Liver (tissue), 9 donors: ENCODE measurements around the gene WWOX. TPM values are rescaled to one million over a fixed set of nuclear protein-coding genes. Genes with fewer than 3 reads are reported as not detected.

ENCODE experiments used
- DNase-seq: peaks from one replicate; pipeline ENCODE4 v3.0.0-alpha.2; 2017; ENCODE audit warnings: low spot score
- H3K27ac ChIP-seq, 2 donors: one replicate each; pipeline ENCODE4 v1.7.0; 2013; ENCODE audit warnings: inconsistent platforms in 2 of 2, low read length in 2 of 2, control low read depth in 1 of 2, low read depth in 1 of 2, mild to moderate bottlenecking in 1 of 2
- H3K27me3 ChIP-seq, 4 donors: one replicate each; pipeline versions ENCODE4 v1.6.1 to v1.7.0; 2013; ENCODE audit warnings: low read length in 3 of 4, inconsistent platforms in 1 of 4, mild to moderate bottlenecking in 1 of 4, moderate library complexity in 1 of 4; ENCODE audit not compliant: control insufficient read depth in 4 of 4, insufficient read depth in 4 of 4
- H3K36me3 ChIP-seq, 4 donors: one replicate each; pipeline versions ENCODE4 v1.6.1 to v1.7.0; 2013; ENCODE audit warnings: low read length in 3 of 4, mild to moderate bottlenecking in 3 of 4, low read depth in 1 of 4, moderate library complexity in 1 of 4; ENCODE audit not compliant: control insufficient read depth in 4 of 4, insufficient read depth in 3 of 4
- H3K4me1 ChIP-seq, 4 donors: one replicate each; pipeline versions ENCODE4 v1.6.1 to v1.7.0; 2013; ENCODE audit warnings: low read length in 3 of 4, mild to moderate bottlenecking in 3 of 4, moderate library complexity in 1 of 4; ENCODE audit not compliant: control insufficient read depth in 4 of 4, insufficient read depth in 4 of 4
- H3K4me3 ChIP-seq, 3 donors: one replicate each; pipeline versions ENCODE4 v1.6.1 to v1.7.0; 2013; ENCODE audit warnings: low read length in 3 of 3, control low read depth in 1 of 3, low read depth in 1 of 3, mild to moderate bottlenecking in 1 of 3
- H3K9ac ChIP-seq, 2 donors: one replicate each; pipeline ENCODE4 v1.7.0; 2013; ENCODE audit warnings: low read length in 2 of 2, mild to moderate bottlenecking in 2 of 2, moderate library complexity in 2 of 2, control low read depth in 1 of 2, low read depth in 1 of 2
- H3K9me3 ChIP-seq, 4 donors: one replicate each; pipeline versions ENCODE4 v1.6.1 to v1.7.0; 2013; ENCODE audit warnings: low read length in 3 of 4; ENCODE audit not compliant: control insufficient read depth in 4 of 4
- CTCF ChIP-seq: fragments of 150-350 bp; IDR thresholded peaks from 2 replicates; pipeline ENCODE4 v1.5.1; 2017; ENCODE audit warnings: improper control_type of control experiment, low read depth, low read length; ENCODE audit not compliant: missing input control
- EGR1 ChIP-seq, 2 donors: IDR thresholded peaks; 2 replicates each; pipeline ENCODE4 v1.6.1; 2016 to 2018; ENCODE audit warnings: antibody characterized with exemption in 2 of 2, low read depth in 2 of 2
- FOXA1 ChIP-seq: IDR thresholded peaks from 2 replicates; pipeline ENCODE4 v1.6.1; 2016; ENCODE audit warnings: antibody characterized with exemption
- FOXA2 ChIP-seq: IDR thresholded peaks from 2 replicates; pipeline ENCODE4 v1.6.1; 2016; ENCODE audit warnings: antibody characterized with exemption
- GABPA ChIP-seq, 2 donors: IDR thresholded peaks in 1 of 2; conservative IDR thresholded peaks in 1 of 2; 2 replicates each; pipeline ENCODE4 v1.6.1; 2016; ENCODE audit warnings: antibody characterized with exemption in 2 of 2, mild to moderate bottlenecking in 1 of 2, moderate library complexity in 1 of 2
- HNF4A ChIP-seq, 2 donors: conservative IDR thresholded peaks; 2 replicates each; pipeline ENCODE4 v1.6.1; 2016; ENCODE audit warnings: antibody characterized with exemption in 2 of 2, mild to moderate bottlenecking in 2 of 2
- HNF4G ChIP-seq: IDR thresholded peaks from 2 replicates; pipeline ENCODE4 v1.6.1; 2016; ENCODE audit warnings: antibody characterized with exemption
- JUND ChIP-seq, 2 donors: IDR thresholded peaks; 2 replicates each; pipeline ENCODE4 v1.6.1; 2016; ENCODE audit warnings: antibody characterized with exemption in 2 of 2
- MAX ChIP-seq: IDR thresholded peaks from 2 replicates; pipeline ENCODE4 v1.6.1; 2016; ENCODE audit warnings: antibody characterized with exemption
- NR2F2 ChIP-seq: IDR thresholded peaks from 2 replicates; pipeline ENCODE4 v1.6.1; 2016; ENCODE audit warnings: antibody characterized with exemption
- RAD21 ChIP-seq, 2 donors: IDR thresholded peaks; 2 replicates each; pipeline ENCODE4 v1.6.1; 2016; ENCODE audit warnings: antibody characterized with exemption in 2 of 2, mild to moderate bottlenecking in 2 of 2
- REST ChIP-seq: IDR thresholded peaks from 2 replicates; pipeline ENCODE4 v1.6.1; 2016; ENCODE audit warnings: antibody characterized with exemption, mild to moderate bottlenecking
- RXRA ChIP-seq, 2 donors: IDR thresholded peaks; 2 replicates each; pipeline ENCODE4 v1.6.1; 2017 to 2018; ENCODE audit warnings: antibody characterized with exemption in 2 of 2, mild to moderate bottlenecking in 1 of 2
- SP1 ChIP-seq: IDR thresholded peaks from 2 replicates; pipeline ENCODE4 v1.6.1; 2018; ENCODE audit warnings: antibody characterized with exemption, mild to moderate bottlenecking
- TAF1 ChIP-seq: conservative IDR thresholded peaks from 2 replicates; pipeline ENCODE4 v1.6.1; 2016; ENCODE audit warnings: antibody characterized with exemption, mild to moderate bottlenecking
- YY1 ChIP-seq: IDR thresholded peaks from 2 replicates; pipeline ENCODE4 v1.6.1; 2016; ENCODE audit warnings: antibody characterized with exemption, mild to moderate bottlenecking
- ZBTB33 ChIP-seq: IDR thresholded peaks from 2 replicates; pipeline ENCODE4 v1.6.1; 2016; ENCODE audit warnings: antibody characterized with exemption
- WGBS: extraction: QIAGEN DNeasy Blood & Tissue Kit; methylation state at CpG from one replicate; pipeline ENCODE4 v1.1.7; 2013; 5-methylcytosine and 5-hydroxymethylcytosine counted together
- polyA plus RNA-seq, 2 donors: library from polyadenylated mRNA; stranded (reverse) in 1 of 2; unstranded in 1 of 2; fragments of 200-250 nt in 1 of 2; fragments of >200 nt in 1 of 2; fragmentation: Nextera tagmentation in 1 of 2; extraction: Ambion mirVana in 1 of 2; gene quantifications; one replicate each; pipeline versions ENCODE4 v1.2.1 to v1.2.3, GENCODE V29; 2013 to 2015
- total RNA-seq, 2 donors: library from RNA; depleted of rRNA; stranded (reverse); fragments of >200 nt; gene quantifications; one replicate each; pipeline ENCODE4 v1.2.3, GENCODE V29; 2014
- donor health status: healthy.
- donor health status: healthy.
- donor health status: healthy.
- donor health status: healthy.
- donor health status: healthy.

The WWOX gene
- total and polyA plus RNA-seq, 4 donors: 9.8 to 46.0 (median 15.3) TPM

GRCh38 chr16:78425281-78425680 is 325.8 kb downstream of the WWOX start:
- 97% methylated on average over 4 of the region's 4 CpGs for whole genome bisulfite sequencing
- no peak overlapping the region for H3K27ac ChIP-seq
- no peak for TF ChIP-seq MAX
- no peak for TF ChIP-seq HNF4A (conservative IDR thresholded peaks at IDR 0.05)
- TF ChIP-seq REST: no peak
- no peak for TF ChIP-seq HNF4G
- TF ChIP-seq RAD21 (IDR thresholded peaks at IDR 0.05): no peak
- no peak for TF ChIP-seq ZBTB33
- no peaks in the 10 kb centered on the region for H3K4me1 ChIP-seq
- peaks cover 0 to 1% (median 0%) of the 10 kb centered on the region in 4 donors for H3K36me3 ChIP-seq
- H3K4me3 ChIP-seq: no peak overlapping the region
- no peak for DNase-seq
- no peaks in the 10 kb centered on the region for H3K9me3 ChIP-seq
- H3K9ac ChIP-seq: no peak overlapping the region
- no peaks in the 10 kb centered on the region for H3K27me3 ChIP-seq

GRCh38 chr16:78425891-78426510 is 326.5 kb downstream of the WWOX start:
- Histone ChIP-seq H3K9ac (no peak overlapping the region), H3K27me3 (no peaks in the 10 kb centered on the region), H3K4me3 (no peak overlapping the region), H3K4me1 (no peaks in the 10 kb centered on the region), H3K36me3 (peaks cover 0 to 1% (median 0%) of the 10 kb centered on the region in 4 donors), H3K9me3 (no peaks in the 10 kb centered on the region), H3K27ac (no peak overlapping the region)
- WGBS: 96% methylated on average over 7 of the region's 7 CpGs
- DNase-seq: no peak
- TF ChIP-seq YY1 (no peak), RAD21 (IDR thresholded peaks at IDR 0.05) (no peak), HNF4G (no peak), FOXA1 (no peak), JUND (IDR thresholded peaks at IDR 0.05) (no peak), RXRA (IDR thresholded peaks at IDR 0.05) (no peak), NR2F2 (no peak), HNF4A (conservative IDR thresholded peaks at IDR 0.05) (no peak), MAX (no peak), GABPA (IDR thresholded peaks at IDR 0.05 in 1 of 2, conservative IDR thresholded peaks at IDR 0.05 in 1 of 2) (no peak), CTCF (no peak), ZBTB33 (no peak), FOXA2 (no peak), EGR1 (IDR thresholded peaks at IDR 0.05; ENCODE audit: low read depth in 2 of 2) (no peak), TAF1 (no peak), SP1 (no peak)
